Fibroblast of lung (primary cell): ENCODE data around the gene C1orf105. TPM values are rescaled to one million over a fixed set of nuclear protein-coding genes. Genes with fewer than 3 reads are reported as not detected.

Experiments
- DNase-seq, 2 donors: peaks; one replicate each; pipeline versions ENCODE4 v3.0.0 to v3.0.0-alpha.2; 2010; ENCODE audit warnings: low read depth in 2 of 2
- H2AFZ ChIP-seq: 2 replicates; pipeline ENCODE4 v1.5.1; 2012; ENCODE audit warnings: low read length, control low read depth, inconsistent platforms
- H3K27ac ChIP-seq: 2 replicates; pipeline ENCODE4 v1.5.1; 2011; ENCODE audit warnings: low read length, control low read depth; ENCODE audit not compliant: insufficient read depth
- H3K27me3 ChIP-seq: 2 replicates; pipeline ENCODE4 v1.5.1; 2011; ENCODE audit warnings: mild to moderate bottlenecking, low read length; ENCODE audit not compliant: control insufficient read depth, insufficient read depth
- H3K36me3 ChIP-seq: 2 replicates; pipeline ENCODE4 v1.5.1; 2011; ENCODE audit warnings: low read length; ENCODE audit not compliant: control insufficient read depth, insufficient read depth
- H3K4me1 ChIP-seq: 2 replicates; pipeline ENCODE4 v1.5.1; 2011; ENCODE audit warnings: low read length; ENCODE audit not compliant: control insufficient read depth, insufficient read depth; ENCODE audit errors: extremely low read depth
- H3K4me2 ChIP-seq: 2 replicates; pipeline ENCODE4 v1.5.1; 2011; ENCODE audit warnings: low read length, control low read depth; ENCODE audit not compliant: insufficient read depth; ENCODE audit errors: extremely low read depth
- H3K4me3 ChIP-seq, 4 experiments: fragments of 200-600 bp in 1 of 4; sonication (generic) in 1 of 4; replicated peaks in 1 of 4; 2 replicates each; pipeline ENCODE4 v1.5.1; 2011 to 2016; ENCODE audit warnings: low read length in 4 of 4, low read depth in 3 of 4, mild to moderate bottlenecking in 3 of 4, control low read depth in 2 of 4, inconsistent platforms in 1 of 4, mixed read lengths in 1 of 4; ENCODE audit not compliant: insufficient read depth in 1 of 4; ENCODE audit errors: control extremely low read depth in 1 of 4
- H3K79me2 ChIP-seq: 2 replicates; pipeline ENCODE4 v1.5.1; 2012; ENCODE audit warnings: mild to moderate bottlenecking, low read length, inconsistent platforms; ENCODE audit not compliant: control insufficient read depth, insufficient read depth
- H3K9ac ChIP-seq: 2 replicates; pipeline ENCODE4 v1.5.1; 2011; ENCODE audit warnings: mild to moderate bottlenecking, low read length, control low read depth; ENCODE audit not compliant: insufficient read depth
- H3K9me3 ChIP-seq: 2 replicates; pipeline ENCODE4 v1.5.1; 2012; ENCODE audit warnings: low read depth, low read length; ENCODE audit not compliant: control insufficient read depth, insufficient read depth
- H4K20me1 ChIP-seq: 2 replicates; pipeline ENCODE4 v1.5.1; 2011; ENCODE audit warnings: low read length; ENCODE audit not compliant: control insufficient read depth, insufficient read depth; ENCODE audit errors: extremely low read depth
- EZH2 ChIP-seq: IDR thresholded peaks from 2 replicates; pipeline ENCODE4 v1.5.1; 2012; ENCODE audit warnings: low read length, control low read depth, mild to moderate bottlenecking; ENCODE audit errors: missing control alignments
- polyA plus RNA-seq, 2 donors: library from polyadenylated mRNA; depleted of rRNA in 1 of 2; stranded (reverse) in 1 of 2; unstranded in 1 of 2; fragments of >200 nt; gene quantifications; 2 replicates each; pipeline ENCODE4 v1.2.1, GENCODE V29; 2011 to 2012; ENCODE audit warnings: missing spikeins in 1 of 2
- total RNA-seq: library from RNA; depleted of rRNA; stranded (reverse); fragments of >200 nt; gene quantifications from 2 replicates; pipeline ENCODE4 v1.2.1, GENCODE V29; 2014
- TF ChIP-seq, protein P1 (sequence below), 2 donors: IDR thresholded peaks in 1 of 2; conservative IDR thresholded peaks in 1 of 2; 1 replicate in 1 of 2; 2 replicates in 1 of 2; pipeline ENCODE4 v1.5.1; 2011 to 2012; ENCODE audit warnings: low read length in 2 of 2, control low read depth in 1 of 2, inconsistent platforms in 1 of 2, low read depth in 1 of 2, mild to moderate bottlenecking in 1 of 2

The C1orf105 gene
- total and polyA plus RNA-seq, 2 donors (not counting 1 experiment from before 2014, with no cell fraction given): not detected

DNA sequence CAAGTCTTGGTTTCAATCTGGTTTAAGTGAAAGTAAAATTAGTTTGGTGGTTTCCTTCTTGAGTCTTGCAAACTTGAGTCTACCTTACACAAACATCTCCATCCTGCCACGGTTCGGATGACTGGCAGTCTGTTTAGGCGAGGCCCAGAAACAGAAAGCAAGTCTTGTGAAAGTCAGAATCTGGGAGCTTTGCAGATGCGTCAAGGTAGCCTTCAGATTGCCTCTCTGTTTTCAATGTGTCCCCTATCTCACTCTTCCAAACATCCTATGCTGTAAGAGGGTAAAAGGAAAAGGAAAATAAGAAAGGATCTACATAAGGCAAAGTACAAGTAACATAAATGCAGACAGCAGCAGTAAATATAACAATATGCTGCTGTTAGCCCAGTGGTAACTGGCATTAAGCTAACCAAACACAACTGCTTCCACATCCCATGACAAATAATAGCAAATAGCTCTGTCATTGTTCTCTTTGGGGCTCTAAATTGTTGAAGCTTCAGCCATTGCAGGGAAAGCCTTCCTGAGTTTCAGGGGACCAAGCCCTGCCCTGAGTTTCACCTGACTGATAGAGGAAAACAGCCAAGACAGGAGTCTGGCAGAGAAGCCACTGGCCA lies 26.2 kb upstream of the C1orf105 start:
- H3K27ac ChIP-seq: no peak overlapping the region
- H3K4me2 ChIP-seq: no peak overlapping the region
- peaks cover 1% of the 10 kb centered on the region for H3K4me1 ChIP-seq
- TF ChIP-seq, protein P1, sequence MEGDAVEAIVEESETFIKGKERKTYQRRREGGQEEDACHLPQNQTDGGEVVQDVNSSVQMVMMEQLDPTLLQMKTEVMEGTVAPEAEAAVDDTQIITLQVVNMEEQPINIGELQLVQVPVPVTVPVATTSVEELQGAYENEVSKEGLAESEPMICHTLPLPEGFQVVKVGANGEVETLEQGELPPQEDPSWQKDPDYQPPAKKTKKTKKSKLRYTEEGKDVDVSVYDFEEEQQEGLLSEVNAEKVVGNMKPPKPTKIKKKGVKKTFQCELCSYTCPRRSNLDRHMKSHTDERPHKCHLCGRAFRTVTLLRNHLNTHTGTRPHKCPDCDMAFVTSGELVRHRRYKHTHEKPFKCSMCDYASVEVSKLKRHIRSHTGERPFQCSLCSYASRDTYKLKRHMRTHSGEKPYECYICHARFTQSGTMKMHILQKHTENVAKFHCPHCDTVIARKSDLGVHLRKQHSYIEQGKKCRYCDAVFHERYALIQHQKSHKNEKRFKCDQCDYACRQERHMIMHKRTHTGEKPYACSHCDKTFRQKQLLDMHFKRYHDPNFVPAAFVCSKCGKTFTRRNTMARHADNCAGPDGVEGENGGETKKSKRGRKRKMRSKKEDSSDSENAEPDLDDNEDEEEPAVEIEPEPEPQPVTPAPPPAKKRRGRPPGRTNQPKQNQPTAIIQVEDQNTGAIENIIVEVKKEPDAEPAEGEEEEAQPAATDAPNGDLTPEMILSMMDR (conservative IDR thresholded peaks at IDR 0.05 in 1 of 2, IDR thresholded peaks at IDR 0.05 in 1 of 2; ENCODE audit: low read depth in 1 of 2, low read length in 2 of 2): no peak
- no peak for TF ChIP-seq EZH2
- H3K27me3 ChIP-seq: no peaks in the 10 kb centered on the region
- no peaks in the 10 kb centered on the region for H3K9me3 ChIP-seq
- H3K4me3 ChIP-seq: no peak overlapping the region
- no peaks in the 10 kb centered on the region for H3K36me3 ChIP-seq
- no peak overlapping the region for H2AFZ ChIP-seq
- peak in 1 of 2 donors; percentile 15 for DNase-seq
- H3K79me2 ChIP-seq: no peaks in the 10 kb centered on the region
- H4K20me1 ChIP-seq: no peaks in the 10 kb centered on the region
- H3K9ac ChIP-seq: no peak overlapping the region

DNA sequence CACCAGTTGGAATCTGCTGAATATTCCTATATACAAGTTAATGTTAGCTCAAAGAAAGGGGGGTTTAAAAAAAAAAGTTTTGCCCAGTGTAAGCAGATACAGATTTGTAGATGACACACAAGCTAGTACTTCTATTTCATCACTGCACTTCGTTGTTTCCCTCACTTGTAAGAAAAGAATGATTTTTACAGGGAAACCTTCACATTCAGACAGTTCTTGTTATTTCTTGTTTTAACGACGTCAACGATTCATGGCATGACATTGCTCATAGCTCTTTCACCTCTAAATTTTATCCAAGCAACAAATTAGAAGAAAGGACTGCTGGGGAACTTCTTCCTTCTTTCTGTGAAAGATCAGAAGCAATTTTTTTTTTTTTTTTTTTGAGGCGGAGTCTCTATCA lies 25.7 kb upstream of the C1orf105 start:
- Histone ChIP-seq H4K20me1 (no peaks in the 10 kb centered on the region), H3K9me3 (no peaks in the 10 kb centered on the region), H3K4me1 (peaks cover 2% of the 10 kb centered on the region), H3K4me3 (no peak overlapping the region), H2AFZ (no peak overlapping the region), H3K27ac (no peak overlapping the region), H3K4me2 (no peak overlapping the region), H3K9ac (no peak overlapping the region), H3K27me3 (no peaks in the 10 kb centered on the region), H3K79me2 (no peaks in the 10 kb centered on the region), H3K36me3 (no peaks in the 10 kb centered on the region)
- peak in 1 of 2 donors; percentile 21 for DNase-seq
- TF ChIP-seq EZH2: no peak
- TF ChIP-seq, protein P1 (conservative IDR thresholded peaks at IDR 0.05 in 1 of 2, IDR thresholded peaks at IDR 0.05 in 1 of 2; ENCODE audit: low read depth in 1 of 2, low read length in 2 of 2): no peak

DNA sequence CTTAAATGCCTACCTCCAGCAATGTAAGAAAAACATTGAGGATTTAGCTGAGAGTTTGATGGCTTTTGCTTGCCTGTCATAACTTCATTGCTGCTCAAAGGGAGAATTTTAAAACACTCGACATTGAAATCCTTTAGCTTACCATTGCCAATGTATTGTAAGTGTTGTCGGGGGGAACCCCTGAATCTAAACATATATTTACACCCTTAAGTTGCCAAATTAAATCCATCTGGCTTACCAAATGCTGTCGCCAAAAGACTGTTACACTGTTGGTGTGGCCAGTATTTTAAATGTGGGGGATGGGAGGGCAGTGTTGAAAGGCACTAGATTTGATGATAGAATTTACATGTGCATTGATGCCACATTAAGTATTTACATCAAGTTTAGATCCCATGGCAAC lies 24.9 kb upstream of the C1orf105 start:
- Histone ChIP-seq H3K4me2 (no peak overlapping the region), H3K27me3 (no peaks in the 10 kb centered on the region), H3K4me1 (peaks cover 2% of the 10 kb centered on the region), H3K9me3 (no peaks in the 10 kb centered on the region), H3K27ac (no peak overlapping the region), H2AFZ (no peak overlapping the region), H3K36me3 (no peaks in the 10 kb centered on the region), H4K20me1 (no peaks in the 10 kb centered on the region), H3K9ac (no peak overlapping the region), H3K4me3 (no peak overlapping the region), H3K79me2 (no peaks in the 10 kb centered on the region)
- TF ChIP-seq EZH2: no peak
- TF ChIP-seq, protein P1 (conservative IDR thresholded peaks at IDR 0.05 in 1 of 2, IDR thresholded peaks at IDR 0.05 in 1 of 2; ENCODE audit: low read depth in 1 of 2, low read length in 2 of 2): no peak
- no peak for DNase-seq
